Measurements from ENCODE around the gene DIDO1.

Gene DIDO1

GRCh38 chr20:62906647-62907375, 19.5 kb downstream of the DIDO1 start:
- H3K36me3 ChIP-seq (replicated peaks; ENCODE audit: insufficient read depth, low read length), result peaks cover 33% of the 10 kb centered on the region
- no peak for DNase-seq

DNA sequence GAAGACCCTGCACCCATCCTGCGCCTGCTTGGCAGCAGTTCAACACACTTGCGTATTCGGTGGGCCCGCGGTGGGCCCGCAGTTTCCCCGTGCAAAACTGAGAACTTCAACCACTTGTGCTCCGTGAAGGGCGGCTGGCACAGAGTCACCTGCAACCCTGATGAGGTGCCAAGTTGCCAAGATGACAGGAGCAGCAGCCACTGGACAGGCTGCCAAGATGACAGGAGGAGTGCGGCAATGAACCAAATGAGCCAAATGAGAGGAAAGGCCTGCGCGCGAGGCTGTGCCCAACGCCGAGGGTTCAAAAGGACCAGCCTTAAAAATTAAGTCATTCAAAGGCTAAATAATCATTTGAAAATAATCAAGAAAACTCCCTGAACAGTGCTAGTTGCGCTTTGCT, 20.1 kb downstream of the DIDO1 start:
- Histone ChIP-seq H3K36me3 (replicated peaks; ENCODE audit: insufficient read depth, low read length) (peaks cover 28% of the 10 kb centered on the region), H3K4me3 (ENCODE audit: low read length) (no peak overlapping the region), H3K27ac (ENCODE audit: low read length) (no peak overlapping the region), H3K9ac (ENCODE audit: low read length) (no peak overlapping the region), H3K27me3 (replicated peaks; ENCODE audit: insufficient read depth, low read length) (no peaks in the 10 kb centered on the region), H2AFZ (ENCODE audit: low read length) (no peak overlapping the region), H3K9me3 (replicated peaks; ENCODE audit: insufficient read depth, low read length) (no peaks in the 10 kb centered on the region), H4K20me1 (ENCODE audit: insufficient read depth, low read length) (peaks cover 10% of the 10 kb centered on the region; the same call in 1 of the 2 replicates), H3K4me2 (ENCODE audit: low read depth, low read length) (no peak overlapping the region), H3K9me2 (replicated peaks; ENCODE audit: insufficient read depth, low read length) (no peaks in the 10 kb centered on the region), H3F3A (ENCODE audit: insufficient read depth, low read length) (0 out of 2 replicates have a peak, but pooled peaks cover 10% of the 10 kb centered on the region), H3K4me1 (ENCODE audit: low read length) (no peaks in the 10 kb centered on the region), H3K79me2 (ENCODE audit: low read length) (peaks cover 42% of the 10 kb centered on the region)
- TF ChIP-seq EZH2 (optimal IDR thresholded peaks at IDR 0.05; ENCODE audit: low read depth, low read length) (no peak), CTCF (IDR thresholded peaks at IDR 0.05; ENCODE audit: low read length) (no peak), EZH2phosphoT487 (IDR thresholded peaks at IDR 0.05; ENCODE audit: low read length) (no peak)
- DNase-seq, result no peak

More at GRCh38 chr20:62906647-62907375, 19.5 kb downstream of the DIDO1 start:
- Histone ChIP-seq H3K27me3 (replicated peaks; ENCODE audit: insufficient read depth, low read length) (no peaks in the 10 kb centered on the region), H3K4me3 (ENCODE audit: low read length) (no peak overlapping the region), H3K9ac (ENCODE audit: low read length) (no peak overlapping the region), H2AFZ (ENCODE audit: low read length) (no peak overlapping the region), H3K79me2 (ENCODE audit: low read length) (peaks cover 48% of the 10 kb centered on the region), H4K20me1 (ENCODE audit: insufficient read depth, low read length) (peaks cover 10% of the 10 kb centered on the region; the same call in 1 of the 2 replicates), H3K4me1 (ENCODE audit: low read length) (no peaks in the 10 kb centered on the region), H3K9me3 (replicated peaks; ENCODE audit: insufficient read depth, low read length) (no peaks in the 10 kb centered on the region), H3K4me2 (ENCODE audit: low read depth, low read length) (no peak overlapping the region), H3F3A (ENCODE audit: insufficient read depth, low read length) (0 out of 2 replicates have a peak, but pooled peaks cover 4% of the 10 kb centered on the region), H3K9me2 (replicated peaks; ENCODE audit: insufficient read depth, low read length) (no peaks in the 10 kb centered on the region), H3K27ac (ENCODE audit: low read length) (no peak overlapping the region)
- TF ChIP-seq EZH2 (optimal IDR thresholded peaks at IDR 0.05; ENCODE audit: low read depth, low read length) (no peak), EZH2phosphoT487 (IDR thresholded peaks at IDR 0.05; ENCODE audit: low read length) (no peak), CTCF (IDR thresholded peaks at IDR 0.05; ENCODE audit: low read length) (no peak)

GRCh38 chr20:62905536-62906117, 20.7 kb downstream of the DIDO1 start:
- Histone ChIP-seq H3K9ac (ENCODE audit: low read length) (no peak overlapping the region), H3K9me3 (replicated peaks; ENCODE audit: insufficient read depth, low read length) (no peaks in the 10 kb centered on the region), H2AFZ (ENCODE audit: low read length) (no peak overlapping the region), H3K27ac (ENCODE audit: low read length) (no peak overlapping the region), H3K4me3 (ENCODE audit: low read length) (no peak overlapping the region), H3K9me2 (replicated peaks; ENCODE audit: insufficient read depth, low read length) (no peaks in the 10 kb centered on the region), H4K20me1 (ENCODE audit: insufficient read depth, low read length) (peaks cover 10% of the 10 kb centered on the region; the same call in 1 of the 2 replicates), H3F3A (ENCODE audit: insufficient read depth, low read length) (peaks cover 16% of the 10 kb centered on the region; the same call in 1 of the 2 replicates), H3K4me1 (ENCODE audit: low read length) (no peaks in the 10 kb centered on the region), H3K79me2 (ENCODE audit: low read length) (peaks cover 36% of the 10 kb centered on the region), H3K27me3 (replicated peaks; ENCODE audit: insufficient read depth, low read length) (no peaks in the 10 kb centered on the region), H3K36me3 (replicated peaks; ENCODE audit: insufficient read depth, low read length) (peaks cover 27% of the 10 kb centered on the region), H3K4me2 (ENCODE audit: low read depth, low read length) (no peak overlapping the region)
- no peak for DNase-seq
- TF ChIP-seq CTCF (IDR thresholded peaks at IDR 0.05; ENCODE audit: low read length) (no peak), EZH2phosphoT487 (IDR thresholded peaks at IDR 0.05; ENCODE audit: low read length) (no peak), EZH2 (optimal IDR thresholded peaks at IDR 0.05; ENCODE audit: low read depth, low read length) (no peak)
